Activated naive CD4-positive, alpha-beta T cell treated with anti-CD3 and anti-CD28 coated beads for 36 hours (primary cell): Measurements from ENCODE around the gene PLXDC1. TPM values are rescaled to one million over a fixed set of nuclear protein-coding genes. Genes with fewer than 3 reads are reported as not detected.

ENCODE experiments used
- CTCF ChIA-PET: fragments of 350-600 bp; sonication (Branson Sonifier 250); formaldehyde crosslinking; loops from one replicate; lab custom pipeline; 2021; ENCODE audit warnings: antibody characterized with exemption; lab: Charles Lee
- DNase-seq: peaks from one replicate; pipeline ENCODE4 v3.0.0-alpha.2; 2020
- H3K27ac Mint-ChIP-seq: one replicate; pipeline ENCODE4 v1.8.0; 2021; ENCODE audit warnings: mild to moderate bottlenecking, mixed read lengths
- H3K27me3 Mint-ChIP-seq: one replicate; pipeline ENCODE4 v1.8.0; 2021; ENCODE audit warnings: low read depth, mixed read lengths
- H3K36me3 Mint-ChIP-seq: one replicate; pipeline ENCODE4 v1.8.0; 2021; ENCODE audit warnings: low read depth, mixed read lengths
- H3K4me1 Mint-ChIP-seq: one replicate; pipeline ENCODE4 v1.8.0; 2021; ENCODE audit warnings: low read depth, mixed read lengths
- H3K4me3 Mint-ChIP-seq: one replicate; pipeline ENCODE4 v1.8.0; 2021; ENCODE audit warnings: mild to moderate bottlenecking, moderate library complexity, mixed read lengths
- H3K9me3 Mint-ChIP-seq: one replicate; pipeline ENCODE4 v1.8.0; 2021; ENCODE audit warnings: mixed read lengths
- intact Hi-C: fragments of 100-400 bp; cut with micrococcal nuclease; formaldehyde crosslinking; loops from one replicate; pipeline ENCODE4 v1.15.1; 2023
- total RNA-seq, 2 experiments: library from RNA; stranded (reverse); gene quantifications; one replicate each; pipeline ENCODE4 v1.2.3, GENCODE V29; 2021

Gene PLXDC1
- total RNA-seq, 2 experiments from 2014 or later, result 1.2 to 1.4 TPM

GRCh38 chr17:39084558-39084957 lies 66.9 kb downstream of the PLXDC1 start:
- Mint-ChIP-seq H3K27ac (no peak overlapping the region), H3K9me3 (no peaks in the 10 kb centered on the region), H3K36me3 (no peaks in the 10 kb centered on the region), H3K27me3 (no peaks in the 10 kb centered on the region), H3K4me1 (peaks cover 5% of the 10 kb centered on the region), H3K4me3 (no peak overlapping the region)
- CTCF ChIA-PET, result interaction anchor here (2.0 kb wide), 1 partner anchor 68 kb away, joined by 5 read pairs; no protein-coding TSS in a partner anchor
- intact Hi-C loops, result no loop called here
- no peak for DNase-seq

- no peak for DNase-seq
- CTCF ChIA-PET, result interaction anchor here (0.5 to 0.6 kb wide), 2 partner anchors 8 to 70 kb away, joined by 5 to 7 read pairs; no protein-coding TSS in a partner anchor
- H3K27ac Mint-ChIP-seq, result no peak overlapping the region
- no peaks in the 10 kb centered on the region for H3K27me3 Mint-ChIP-seq
- H3K4me1 Mint-ChIP-seq, result no peaks in the 10 kb centered on the region
- H3K9me3 Mint-ChIP-seq, result no peaks in the 10 kb centered on the region
- no peaks in the 10 kb centered on the region for H3K36me3 Mint-ChIP-seq
- intact Hi-C loops, result no loop called here
- no peak overlapping the region for H3K4me3 Mint-ChIP-seq
Measured at GRCh38 chr17:39083270-39083669, 68.2 kb downstream of the PLXDC1 start.

- Mint-ChIP-seq H3K36me3 (no peaks in the 10 kb centered on the region), H3K9me3 (no peaks in the 10 kb centered on the region), H3K4me3 (no peak overlapping the region), H3K27me3 (no peaks in the 10 kb centered on the region), H3K4me1 (no peaks in the 10 kb centered on the region), H3K27ac (no peak overlapping the region)
- DNase-seq, result no peak
- CTCF ChIA-PET, result no interaction called here
- intact Hi-C loops, result no loop called here
Measured at GRCh38 chr17:39082482-39082881, 69.0 kb downstream of the PLXDC1 start.

GRCh38 chr17:39081851-39082250 lies 69.6 kb downstream of the PLXDC1 start:
- CTCF ChIA-PET, result no interaction called here
- no peak overlapping the region for H3K4me3 Mint-ChIP-seq
- H3K4me1 Mint-ChIP-seq, result no peaks in the 10 kb centered on the region
- DNase-seq, result no peak
- no peaks in the 10 kb centered on the region for H3K27me3 Mint-ChIP-seq
- H3K9me3 Mint-ChIP-seq, result no peaks in the 10 kb centered on the region
- no peak overlapping the region for H3K27ac Mint-ChIP-seq
- H3K36me3 Mint-ChIP-seq, result no peaks in the 10 kb centered on the region
- intact Hi-C loops, result no loop called here

DNA sequence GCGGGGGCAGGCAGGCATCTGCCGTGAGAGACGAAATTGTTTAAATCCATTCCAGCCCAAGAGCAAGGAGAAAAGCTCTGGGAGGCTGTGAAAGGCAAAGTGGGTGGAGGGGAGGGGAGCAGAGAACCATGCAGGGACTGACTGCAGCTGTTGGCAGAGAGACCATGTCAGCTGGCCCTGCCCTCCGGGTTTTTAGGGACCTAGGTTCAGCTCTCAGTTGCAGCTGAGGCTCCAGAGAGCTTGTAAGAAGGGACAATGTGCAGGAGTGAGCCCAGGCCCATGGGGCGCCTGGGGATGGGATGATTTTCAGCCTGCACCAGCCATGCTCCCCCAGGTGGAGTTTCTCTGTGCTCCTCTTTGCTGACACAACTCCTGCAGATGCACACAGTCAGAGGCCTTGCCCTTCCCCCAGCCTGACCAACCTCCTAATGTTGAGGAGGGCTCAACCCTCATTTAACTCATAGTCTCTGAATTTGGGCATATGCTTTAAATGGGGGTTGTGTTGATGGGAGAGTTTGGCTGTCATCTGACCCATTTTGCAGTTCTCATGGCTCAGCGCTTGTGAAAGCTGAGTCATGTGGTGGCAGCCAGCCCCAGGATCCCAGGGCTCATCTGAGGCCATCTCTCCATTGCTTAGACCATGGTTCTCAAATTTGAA lies 70.9 kb downstream of the PLXDC1 start:
- Mint-ChIP-seq H3K4me1 (no peaks in the 10 kb centered on the region), H3K4me3 (no peak overlapping the region), H3K9me3 (no peaks in the 10 kb centered on the region), H3K36me3 (no peaks in the 10 kb centered on the region), H3K27me3 (no peaks in the 10 kb centered on the region), H3K27ac (no peak overlapping the region)
- intact Hi-C loops, result no loop called here
- DNase-seq, result no peak
- CTCF ChIA-PET, result interaction anchor here (1.1 to 1.3 kb wide), 2 partner anchors 73 to 84 kb away, joined by 3 read pairs; no protein-coding TSS in a partner anchor

DNA sequence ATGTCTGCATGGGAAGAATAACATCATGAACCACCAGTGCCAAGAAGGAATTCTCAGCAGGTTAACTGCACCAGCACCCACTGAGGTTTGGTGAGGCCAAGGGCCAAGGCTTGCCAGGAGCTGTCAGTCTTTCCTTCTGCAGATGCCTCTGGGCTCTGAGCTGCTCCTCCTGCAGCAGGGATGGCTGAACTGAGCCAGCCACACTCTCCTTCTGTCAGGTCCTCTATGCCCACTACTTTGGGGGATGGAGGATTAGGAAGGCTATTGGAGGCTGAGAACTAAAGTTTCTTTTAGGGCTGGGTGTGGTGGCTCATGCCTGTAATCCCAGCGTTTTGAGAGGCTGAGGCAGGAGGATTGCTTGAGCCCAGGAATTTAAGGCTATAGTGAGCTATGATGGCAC lies 71.6 kb downstream of the PLXDC1 start:
- CTCF ChIA-PET, result interaction anchor here (1.1 to 1.3 kb wide), 2 partner anchors 74 to 85 kb away, joined by 3 read pairs; no protein-coding TSS in a partner anchor
- Mint-ChIP-seq H3K36me3 (no peaks in the 10 kb centered on the region), H3K4me3 (no peak overlapping the region), H3K27ac (no peak overlapping the region), H3K9me3 (no peaks in the 10 kb centered on the region), H3K27me3 (no peaks in the 10 kb centered on the region), H3K4me1 (no peaks in the 10 kb centered on the region)
- no peak for DNase-seq
- intact Hi-C loops, result no loop called here

DNA sequence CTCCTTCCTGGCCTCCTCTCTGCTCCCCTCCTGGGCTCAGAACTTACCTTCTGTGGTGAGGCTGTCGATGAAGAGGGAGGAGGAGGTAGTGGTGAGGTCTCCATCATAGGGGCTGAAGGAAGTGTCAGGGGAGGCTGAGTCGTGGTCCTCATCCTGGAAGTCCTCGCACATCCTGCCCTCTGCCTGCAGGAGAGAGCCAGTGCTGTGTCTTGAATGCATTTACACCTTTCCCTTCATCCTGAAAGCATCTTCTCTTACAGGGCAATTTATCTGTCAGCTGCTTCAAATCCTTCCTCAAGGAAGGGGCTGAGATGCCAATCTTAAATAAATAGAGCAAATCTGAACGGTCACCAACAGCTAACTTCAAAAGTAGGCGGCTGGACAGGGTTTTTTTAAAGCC lies 73.6 kb downstream of the PLXDC1 start:
- Mint-ChIP-seq H3K27me3 (no peaks in the 10 kb centered on the region), H3K4me3 (no peak overlapping the region), H3K4me1 (peaks cover 2% of the 10 kb centered on the region), H3K9me3 (no peaks in the 10 kb centered on the region), H3K36me3 (no peaks in the 10 kb centered on the region), H3K27ac (no peak overlapping the region)
- no peak for DNase-seq
- intact Hi-C loops, result no loop called here
- CTCF ChIA-PET, result interaction anchor here (1.0 to 1.7 kb wide), 2 partner anchors 95 to 98 kb away, joined by 5 read pairs; no protein-coding TSS in a partner anchor

GRCh38 chr17:39077252-39077651 lies 74.2 kb downstream of the PLXDC1 start:
- Mint-ChIP-seq H3K4me3 (no peak overlapping the region), H3K27ac (no peak overlapping the region), H3K4me1 (peaks cover 2% of the 10 kb centered on the region), H3K9me3 (no peaks in the 10 kb centered on the region), H3K36me3 (no peaks in the 10 kb centered on the region), H3K27me3 (no peaks in the 10 kb centered on the region)
- CTCF ChIA-PET, result interaction anchor here (1.7 kb wide), 1 partner anchor 98 kb away, joined by 5 read pairs; no protein-coding TSS in a partner anchor
- intact Hi-C loops, result no loop called here
- no peak for DNase-seq

GRCh38 chr17:39074676-39075075 lies 76.8 kb downstream of the PLXDC1 start:
- H3K36me3 Mint-ChIP-seq, result no peaks in the 10 kb centered on the region
- H3K4me1 Mint-ChIP-seq, result peaks cover 2% of the 10 kb centered on the region
- no peaks in the 10 kb centered on the region for H3K9me3 Mint-ChIP-seq
- H3K4me3 Mint-ChIP-seq, result no peak overlapping the region
- DNase-seq, result no peak
- H3K27me3 Mint-ChIP-seq, result no peaks in the 10 kb centered on the region
- CTCF ChIA-PET, result no interaction called here
- no peak overlapping the region for H3K27ac Mint-ChIP-seq
- intact Hi-C loops, result no loop called here

DNA sequence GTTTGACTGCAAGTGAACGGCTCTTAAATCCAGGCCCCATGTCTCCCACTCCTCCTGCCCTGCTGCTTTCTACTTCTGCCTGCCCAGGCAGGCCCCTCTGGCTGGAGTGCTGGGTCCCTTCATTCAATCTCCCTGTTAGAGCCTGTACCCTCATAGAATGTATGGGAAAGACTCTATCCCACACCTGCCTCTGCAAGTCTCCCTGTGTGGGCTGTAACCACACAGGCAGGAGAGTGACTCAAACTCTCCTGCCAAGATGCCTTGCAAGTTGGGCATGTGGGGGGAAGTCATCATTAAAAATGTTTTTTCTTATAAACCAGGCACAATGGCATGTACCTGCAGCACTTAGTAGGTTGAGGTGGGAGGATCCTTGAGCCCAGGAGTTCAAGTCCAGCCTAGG lies 77.5 kb downstream of the PLXDC1 start:
- no peaks in the 10 kb centered on the region for H3K27me3 Mint-ChIP-seq
- peaks cover 2% of the 10 kb centered on the region for H3K4me1 Mint-ChIP-seq
- no peaks in the 10 kb centered on the region for H3K9me3 Mint-ChIP-seq
- no peak overlapping the region for H3K4me3 Mint-ChIP-seq
- H3K27ac Mint-ChIP-seq, result no peak overlapping the region
- no peaks in the 10 kb centered on the region for H3K36me3 Mint-ChIP-seq
- CTCF ChIA-PET, result no interaction called here
- intact Hi-C loops, result no loop called here
- no peak for DNase-seq

DNA sequence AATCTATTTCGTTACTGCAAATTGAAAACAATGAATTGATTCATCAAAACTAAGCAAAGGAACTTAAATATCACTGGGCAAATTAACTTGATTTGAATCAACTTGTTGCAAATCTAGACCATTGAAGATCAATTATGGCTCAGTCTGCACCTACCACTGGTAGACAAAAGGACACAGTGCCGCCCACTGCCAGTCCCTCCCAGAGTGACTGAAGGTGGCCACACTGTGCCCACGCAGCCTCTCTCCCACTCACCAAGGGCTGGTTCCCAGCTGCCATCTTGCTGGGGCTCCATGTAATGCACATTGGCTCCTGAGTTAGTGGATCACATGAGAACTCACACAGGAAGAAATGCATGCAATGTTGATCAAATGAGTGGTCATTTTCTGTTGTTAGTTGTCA lies 78.1 kb downstream of the PLXDC1 start:
- intact Hi-C loops, result no loop called here
- Mint-ChIP-seq H3K27ac (no peak overlapping the region), H3K27me3 (no peaks in the 10 kb centered on the region), H3K4me3 (no peak overlapping the region), H3K9me3 (no peaks in the 10 kb centered on the region), H3K36me3 (no peaks in the 10 kb centered on the region), H3K4me1 (peaks cover 2% of the 10 kb centered on the region)
- CTCF ChIA-PET, result no interaction called here
- DNase-seq, result no peak

- H3K4me1 Mint-ChIP-seq, result peaks cover 2% of the 10 kb centered on the region
- no peak overlapping the region for H3K27ac Mint-ChIP-seq
- intact Hi-C loops, result no loop called here
- no peak overlapping the region for H3K4me3 Mint-ChIP-seq
- H3K36me3 Mint-ChIP-seq, result no peaks in the 10 kb centered on the region
- no peaks in the 10 kb centered on the region for H3K27me3 Mint-ChIP-seq
- H3K9me3 Mint-ChIP-seq, result no peaks in the 10 kb centered on the region
- CTCF ChIA-PET, result interaction anchor here (2.2 kb wide), 1 partner anchor 82 kb away, joined by 10 read pairs; no protein-coding TSS in a partner anchor
- no peak for DNase-seq
Measured at GRCh38 chr17:39071573-39071972, 79.9 kb downstream of the PLXDC1 start.
